Activated T-helper 9 cell treated with anti-CD3 and anti-CD28 coated beads, Interleukin-2, amount 50 U/mL, for 16 hours (primary cell): ENCODE results near the gene MAOA.
"Not testable (repeated sequence)": the region's sequence is repeated elsewhere in the genome, so short reads cannot be mapped to it uniquely, and the experiment has no call there.

Experiments
- DNase-seq: peaks from one replicate; pipeline ENCODE4 v3.0.0-alpha.2; 2020; ENCODE audit warnings: low read depth

MAOA gene

DNA sequence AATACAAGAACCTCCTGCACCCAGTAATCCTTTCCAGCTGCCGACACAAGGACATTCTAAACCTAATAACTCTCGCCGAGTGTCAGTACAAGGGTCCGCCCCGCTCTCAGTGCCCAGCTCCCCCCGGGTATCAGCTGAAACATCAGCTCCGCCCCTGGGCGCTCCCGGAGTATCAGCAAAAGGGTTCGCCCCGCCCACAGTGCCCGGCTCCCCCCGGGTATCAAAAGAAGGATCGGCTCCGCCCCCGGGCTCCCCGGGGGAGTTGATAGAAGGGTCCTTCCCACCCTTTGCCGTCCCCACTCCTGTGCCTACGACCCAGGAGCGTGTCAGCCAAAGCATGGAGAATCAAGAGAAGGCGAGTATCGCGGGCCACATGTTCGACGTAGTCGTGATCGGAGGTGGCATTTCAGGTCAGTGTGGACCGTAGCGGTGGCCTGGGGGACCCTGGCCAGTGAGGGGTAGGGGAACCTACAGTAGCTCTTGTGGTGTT lies at the start of gene MAOA:
Gene MAOA (plus strand): TSS at position 295 of the 490 bp plus-strand sequence. CDS start 43 bp downstream, at position 338.
- no peak for DNase-seq

DNA sequence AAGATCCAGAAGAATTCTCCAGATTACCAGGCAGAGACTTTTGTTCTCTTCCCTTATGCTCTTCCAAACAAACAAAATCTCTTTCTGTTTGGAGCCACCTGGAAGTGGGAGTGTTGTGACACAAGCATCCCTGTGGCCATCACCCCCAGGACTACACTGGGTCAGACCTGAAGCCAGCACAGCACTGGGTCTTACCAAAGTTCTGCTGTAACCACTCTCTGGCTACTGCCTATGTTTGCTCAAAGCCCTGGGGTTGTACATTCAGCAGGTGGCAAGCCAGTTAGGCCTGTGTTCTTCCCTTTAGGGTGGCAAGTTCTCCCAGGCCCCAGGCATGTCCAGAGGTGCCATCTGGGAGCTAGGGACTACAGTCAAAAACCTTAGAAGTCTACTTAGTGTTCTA lies 43.7 kb upstream of the MAOA start:
- DNase-seq: no peak

DNA sequence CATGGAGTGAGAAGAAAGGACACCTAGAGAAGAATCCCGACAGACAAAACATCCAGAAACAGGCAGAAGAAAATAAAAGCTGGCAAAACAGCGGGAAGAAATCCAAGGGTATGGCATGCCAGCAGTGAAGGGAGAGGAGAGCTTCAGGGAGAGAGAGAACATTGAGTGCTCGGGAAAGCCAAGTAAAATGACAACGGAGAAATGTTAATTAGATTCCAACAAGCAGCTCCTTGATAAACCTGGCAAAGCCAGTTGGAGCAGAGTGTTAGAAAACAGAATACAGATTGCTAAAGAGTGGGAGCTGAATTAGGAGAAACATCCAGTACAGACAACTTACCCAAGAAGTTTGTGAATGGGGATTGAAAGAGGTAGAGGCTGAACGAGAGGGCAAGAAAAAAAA lies 40.4 kb upstream of the MAOA start:
- DNase-seq: no peak

DNA sequence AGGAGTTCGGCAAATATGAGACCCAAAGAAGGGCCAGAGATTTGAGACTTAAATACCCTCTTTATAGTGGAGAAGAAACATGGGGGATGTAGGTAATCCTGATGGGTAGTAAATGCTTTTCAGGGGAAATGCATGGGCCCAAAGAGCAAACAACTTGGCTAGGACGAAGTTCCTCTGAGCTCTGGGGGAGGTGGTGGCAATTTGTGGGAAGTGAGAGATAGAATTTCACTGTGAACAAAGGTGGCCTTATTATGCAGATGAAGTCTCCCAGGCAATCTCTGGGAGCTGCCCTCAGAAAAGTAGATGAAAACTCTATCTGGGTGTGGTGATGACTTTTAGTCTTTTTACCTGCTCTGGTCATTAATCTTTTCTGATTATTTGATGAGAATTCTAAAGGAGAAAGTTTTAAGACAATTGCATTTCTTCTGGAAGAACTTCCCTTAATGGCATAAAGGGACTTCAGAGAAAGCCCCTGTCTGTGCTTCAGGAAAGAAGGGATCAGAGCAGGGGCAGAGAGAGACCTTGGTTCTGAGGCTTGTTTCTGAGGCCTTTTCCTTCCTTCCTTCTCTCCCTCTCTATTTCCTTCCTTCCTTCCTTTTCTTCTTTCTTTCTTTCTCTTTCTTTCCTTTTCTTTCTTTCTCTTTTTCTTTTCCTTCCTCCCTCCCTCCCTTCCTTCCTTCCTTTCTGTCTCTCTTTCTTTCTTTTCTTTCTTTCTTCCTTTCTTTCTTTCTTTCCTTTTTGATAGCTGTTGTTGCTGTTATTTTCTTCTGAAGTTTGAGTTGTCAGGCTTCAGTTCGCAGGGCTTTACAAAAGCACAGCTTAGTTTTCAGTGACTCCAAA lies 37.5 kb upstream of the MAOA start:
- no peak for DNase-seq

DNA sequence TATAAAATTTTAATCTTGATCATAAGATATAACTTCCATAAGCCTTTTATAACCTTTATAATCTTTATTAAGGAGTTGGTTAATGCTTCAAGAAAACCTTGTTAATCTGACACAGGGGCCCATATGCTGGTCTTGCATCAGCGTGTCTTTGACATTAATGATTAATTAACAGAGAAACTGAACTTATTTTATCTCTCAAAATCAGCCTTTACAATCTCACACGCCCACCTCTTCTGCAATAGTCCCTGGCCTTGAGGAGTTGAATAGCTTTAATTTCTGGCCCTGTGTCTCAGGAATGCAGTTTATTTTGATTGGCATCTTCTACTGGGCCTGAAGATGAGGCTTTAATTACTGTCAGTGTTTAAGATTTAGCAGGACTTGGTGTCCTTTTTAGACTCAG lies 36.2 kb upstream of the MAOA start:
- DNase-seq: not testable (repeated sequence)

DNA sequence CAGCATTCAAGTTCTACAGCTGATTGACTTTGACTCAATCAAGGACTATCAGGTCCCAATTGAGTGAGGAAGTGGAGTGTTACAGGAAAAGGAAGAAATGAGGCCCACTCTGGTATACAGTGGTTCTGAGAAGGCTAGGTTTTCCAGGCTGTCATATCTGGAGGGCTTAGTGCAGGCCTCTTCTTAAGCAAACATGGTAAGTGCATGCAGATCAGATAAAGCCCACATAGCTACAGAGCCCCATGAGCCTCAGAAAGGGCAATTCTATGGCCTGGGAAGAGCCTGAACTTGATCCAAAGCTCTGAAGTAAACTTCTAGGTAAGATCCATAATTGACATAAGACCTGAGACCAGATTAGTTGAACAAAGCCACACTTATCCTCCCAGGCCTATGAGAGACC lies 29.0 kb upstream of the MAOA start:
- no peak for DNase-seq

DNA sequence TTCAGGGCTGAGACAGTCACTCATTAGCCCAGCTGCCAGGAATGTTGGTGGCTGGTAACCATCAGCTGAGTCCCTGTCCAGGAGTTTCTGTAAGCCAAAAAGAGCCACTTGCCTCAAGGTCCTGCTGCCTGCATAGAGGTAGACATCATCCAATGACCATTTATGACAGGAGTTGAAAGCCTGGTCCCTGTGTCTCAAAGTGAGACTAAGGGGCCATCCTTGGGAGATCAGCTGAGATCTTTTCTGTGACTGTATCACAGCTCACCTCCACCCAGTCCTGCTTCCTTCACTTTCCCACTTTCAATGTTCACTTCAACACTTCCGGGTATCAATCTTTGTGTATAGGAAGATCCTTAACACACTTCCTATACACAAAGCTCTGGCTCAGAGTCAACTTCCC lies 28.4 kb upstream of the MAOA start:
- DNase-seq: no peak

DNA sequence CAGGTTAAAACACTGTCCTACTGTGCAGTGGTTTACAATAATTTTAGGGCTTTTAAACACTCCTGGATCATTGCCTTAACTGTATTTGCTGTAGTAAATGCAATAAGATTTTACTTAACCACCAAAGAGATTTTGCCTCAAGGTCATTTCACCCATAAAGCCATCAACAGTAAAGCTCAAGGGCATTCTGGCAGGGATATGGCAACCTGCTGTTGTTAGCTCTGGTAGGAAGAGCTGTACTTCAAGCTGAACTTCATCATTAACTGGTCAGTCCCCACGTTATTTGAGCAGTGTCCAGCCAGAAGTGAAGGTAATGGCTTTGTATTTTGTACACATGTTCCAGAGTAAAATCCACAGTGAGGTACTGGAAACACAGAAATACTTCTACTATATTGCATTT lies 26.9 kb upstream of the MAOA start:
- no peak for DNase-seq

DNA sequence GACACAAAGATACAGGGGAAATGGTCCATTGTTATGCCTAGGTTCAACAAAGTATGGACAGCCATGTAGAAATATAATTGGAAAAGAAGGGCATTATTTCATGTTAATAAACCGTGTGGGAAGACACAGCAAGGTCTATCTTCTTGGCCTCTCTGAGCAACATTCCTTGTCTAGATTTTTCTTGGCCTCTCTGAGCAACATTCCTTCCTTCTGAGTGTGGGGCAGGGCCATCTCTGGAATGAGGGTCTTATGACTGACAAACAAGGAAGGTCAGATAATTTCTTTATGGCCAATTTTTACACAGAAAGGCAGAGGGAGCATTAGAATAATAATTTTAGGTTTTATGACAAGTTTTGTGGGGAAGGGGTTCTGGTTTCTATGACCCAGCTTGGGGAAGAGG lies 24.3 kb upstream of the MAOA start:
- no peak for DNase-seq

DNA sequence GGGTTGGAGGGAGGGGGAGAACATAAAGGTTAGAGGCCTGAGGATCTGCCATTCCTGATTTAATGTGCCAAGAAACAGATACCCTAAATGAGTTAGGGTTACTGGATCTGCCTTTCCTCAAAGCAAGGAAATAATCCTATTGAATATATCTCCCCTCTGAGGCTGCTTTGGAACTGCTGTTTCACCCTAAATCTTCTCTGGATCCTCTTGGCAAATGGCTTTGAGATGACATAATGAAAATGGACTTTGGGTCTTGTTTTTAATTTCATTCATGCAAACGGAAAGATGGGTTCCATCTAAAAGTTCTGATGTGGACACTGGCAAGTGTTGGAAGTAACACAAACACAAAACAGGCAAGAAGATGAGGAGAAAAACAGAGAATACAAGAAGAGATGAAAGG lies 23.0 kb upstream of the MAOA start:
- DNase-seq: no peak

DNA sequence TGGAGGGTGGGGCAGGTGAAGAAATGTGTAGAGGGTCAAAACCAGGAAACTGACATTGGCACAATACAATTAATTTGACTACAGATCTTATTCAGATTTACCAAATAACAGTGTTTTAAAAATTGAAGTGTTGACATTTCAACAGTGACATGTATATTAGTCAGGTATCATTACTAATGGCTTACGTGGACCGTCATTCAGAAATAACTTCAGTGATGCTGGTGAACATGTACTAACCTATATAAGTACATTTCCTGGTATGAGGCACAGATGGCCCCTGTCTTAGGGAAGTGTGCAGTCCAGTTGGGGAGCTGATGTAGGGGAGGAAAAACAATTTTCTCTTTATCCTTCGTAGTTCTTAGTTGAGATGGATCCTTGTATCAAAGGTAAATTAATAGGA lies 22.3 kb upstream of the MAOA start:
- no peak for DNase-seq

DNA sequence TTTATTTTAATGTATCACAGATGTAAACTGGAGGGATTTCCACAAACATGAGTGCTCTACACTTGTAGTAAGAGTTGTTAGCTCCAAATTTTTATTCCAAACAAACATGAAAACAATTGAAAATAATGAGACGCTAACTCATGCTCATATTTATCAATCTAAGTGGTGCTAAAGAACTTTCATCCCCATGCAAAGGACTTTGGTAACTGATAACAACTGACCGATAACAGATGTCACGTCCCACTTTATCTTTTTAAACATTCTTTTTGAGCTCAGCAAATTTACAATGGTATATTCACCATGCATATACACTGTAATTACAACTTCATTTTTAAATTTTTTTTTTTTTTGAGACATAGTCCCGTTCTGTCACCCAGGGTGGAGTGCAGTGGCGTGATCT lies 15.6 kb upstream of the MAOA start:
- DNase-seq: no peak

DNA sequence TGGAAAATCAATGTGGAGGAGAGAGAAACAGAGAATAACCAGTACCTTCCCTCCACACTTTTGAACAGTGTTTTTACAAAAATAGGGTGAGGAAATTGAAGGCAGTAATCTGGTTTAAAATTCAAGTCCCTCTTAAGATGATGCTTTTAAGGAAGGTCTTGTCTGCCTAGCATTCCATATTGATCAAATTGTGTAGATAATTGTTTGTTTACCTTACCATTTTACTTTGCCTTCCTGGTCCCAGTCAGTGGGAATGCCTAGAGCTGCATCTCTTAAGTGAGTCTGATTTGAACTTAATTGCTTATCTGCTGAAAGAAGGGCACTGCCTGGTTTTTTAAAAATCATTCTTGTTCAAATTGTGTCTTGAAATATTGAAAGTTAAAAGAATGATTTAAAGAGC lies 14.4 kb upstream of the MAOA start:
- DNase-seq: no peak

DNA sequence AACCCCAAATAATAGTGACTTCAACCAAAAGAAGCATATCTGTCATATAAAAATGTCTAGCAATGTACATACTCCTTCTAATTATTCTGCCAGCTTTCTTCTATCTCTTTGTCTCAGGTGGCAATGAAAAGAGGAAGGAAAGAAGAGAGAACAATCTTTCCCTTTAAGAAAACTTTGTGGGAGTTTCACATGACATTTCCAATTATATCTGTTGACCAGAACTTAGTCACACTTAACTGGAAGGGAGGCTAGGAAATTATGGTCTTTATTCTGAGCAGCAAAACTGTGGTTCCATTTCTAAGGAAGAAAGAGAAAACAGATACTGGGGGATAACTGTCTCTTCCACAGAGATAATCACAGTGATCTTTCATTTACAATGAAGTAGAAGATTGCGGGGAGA lies 12.9 kb upstream of the MAOA start:
- DNase-seq: no peak

DNA sequence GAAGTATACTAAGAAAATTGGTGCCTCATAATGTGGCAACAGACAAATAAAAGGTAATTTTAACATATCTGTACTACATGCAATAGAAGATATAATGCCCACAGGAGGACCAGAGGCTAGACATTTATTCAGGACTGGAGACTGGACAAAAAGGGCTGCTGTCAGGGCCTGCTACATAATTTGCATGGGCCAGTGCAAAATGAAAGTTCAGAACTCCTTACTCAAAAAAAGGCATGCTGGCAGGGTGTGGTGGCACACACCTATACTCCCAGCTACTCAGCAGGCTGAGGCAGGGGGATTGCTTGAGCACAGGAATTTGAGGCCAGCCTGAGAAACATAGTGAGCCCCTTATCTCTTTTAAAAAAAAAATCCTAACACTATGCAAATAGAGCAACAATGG lies 12.4 kb upstream of the MAOA start:
- DNase-seq: no peak

DNA sequence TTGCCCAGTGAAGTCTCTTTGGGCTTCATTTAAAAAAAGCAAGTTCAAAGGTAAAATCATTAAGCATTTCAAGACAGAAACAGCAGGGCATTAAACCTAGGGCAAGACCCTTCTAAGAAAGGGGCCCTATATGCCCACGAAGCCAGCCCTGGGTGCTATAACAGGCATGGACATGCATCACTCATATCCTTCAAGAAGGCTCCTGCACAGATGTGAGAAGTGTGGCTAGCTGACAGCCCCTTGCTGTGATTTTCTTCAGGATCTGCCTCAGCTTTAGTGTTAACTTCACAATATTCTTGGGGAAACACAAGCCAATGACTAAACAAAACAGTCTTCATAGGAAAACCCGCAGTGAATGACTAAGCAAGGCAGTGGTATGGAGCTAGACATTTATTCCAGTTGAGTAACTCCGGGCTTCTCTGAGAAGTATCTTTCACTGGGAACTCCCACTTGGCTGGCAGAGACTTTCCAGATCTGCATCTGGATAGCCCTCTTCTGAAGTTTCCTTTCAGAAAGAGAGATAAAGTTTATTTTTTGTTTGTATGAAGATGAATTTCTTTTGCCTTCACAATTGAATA lies 11.9 kb upstream of the MAOA start:
- DNase-seq: no peak

DNA sequence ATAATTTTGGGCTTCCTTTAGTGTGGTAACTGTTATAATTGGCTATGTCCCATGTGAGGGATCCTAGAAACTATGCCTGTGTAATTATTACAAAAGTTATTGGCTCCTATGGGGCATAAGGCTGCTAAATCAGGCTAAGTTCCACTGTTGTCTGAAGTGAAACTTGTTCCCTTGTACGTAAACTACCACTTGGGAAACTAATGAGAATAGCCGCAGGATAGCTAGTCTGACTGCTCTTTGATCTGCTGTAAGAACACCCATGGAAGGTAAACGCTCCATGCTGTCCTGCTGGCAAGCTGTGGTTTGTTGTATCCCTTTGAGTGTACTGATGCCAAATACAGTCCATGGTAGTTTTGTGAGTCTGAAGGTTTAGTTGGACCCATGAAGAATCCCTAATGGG lies 9.3 kb upstream of the MAOA start:
- DNase-seq: no peak

DNA sequence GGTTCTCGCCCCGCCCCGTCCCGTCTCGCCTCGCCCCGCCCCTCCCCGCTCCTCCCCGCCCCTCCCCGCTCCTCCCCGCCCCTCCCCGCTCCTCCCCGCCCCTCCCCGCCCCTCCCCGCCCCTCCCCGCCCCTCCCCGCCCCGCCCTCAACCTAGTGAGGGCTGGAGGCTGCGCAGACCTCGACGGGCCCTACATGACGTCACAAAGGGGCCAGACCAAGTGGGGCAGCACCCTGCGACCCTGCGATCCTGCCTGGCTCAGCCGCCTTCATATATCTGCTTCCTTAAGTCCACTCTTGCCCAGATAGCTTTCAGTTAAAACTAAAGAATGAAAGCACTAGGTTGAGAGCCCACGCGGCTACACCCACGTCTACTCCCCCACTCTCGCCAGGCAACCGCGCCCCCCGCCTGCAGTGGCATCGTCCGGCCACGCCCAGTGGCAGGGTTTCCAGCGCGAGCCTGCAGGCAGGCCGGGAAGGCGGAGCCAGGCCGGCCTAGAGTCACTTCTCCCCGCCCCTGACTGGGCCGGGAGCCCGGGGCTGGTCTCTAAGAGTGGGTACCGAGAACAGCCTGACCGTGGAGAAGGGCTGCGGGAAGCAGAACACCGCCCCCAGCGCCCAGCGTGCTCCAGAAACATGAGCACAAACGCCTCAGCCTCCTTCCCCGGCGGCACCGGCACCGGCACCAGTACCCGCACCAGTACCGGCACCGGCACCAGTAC lies 1.5 kb upstream of the MAOA start:
- DNase-seq: peak; percentile 76

DNA sequence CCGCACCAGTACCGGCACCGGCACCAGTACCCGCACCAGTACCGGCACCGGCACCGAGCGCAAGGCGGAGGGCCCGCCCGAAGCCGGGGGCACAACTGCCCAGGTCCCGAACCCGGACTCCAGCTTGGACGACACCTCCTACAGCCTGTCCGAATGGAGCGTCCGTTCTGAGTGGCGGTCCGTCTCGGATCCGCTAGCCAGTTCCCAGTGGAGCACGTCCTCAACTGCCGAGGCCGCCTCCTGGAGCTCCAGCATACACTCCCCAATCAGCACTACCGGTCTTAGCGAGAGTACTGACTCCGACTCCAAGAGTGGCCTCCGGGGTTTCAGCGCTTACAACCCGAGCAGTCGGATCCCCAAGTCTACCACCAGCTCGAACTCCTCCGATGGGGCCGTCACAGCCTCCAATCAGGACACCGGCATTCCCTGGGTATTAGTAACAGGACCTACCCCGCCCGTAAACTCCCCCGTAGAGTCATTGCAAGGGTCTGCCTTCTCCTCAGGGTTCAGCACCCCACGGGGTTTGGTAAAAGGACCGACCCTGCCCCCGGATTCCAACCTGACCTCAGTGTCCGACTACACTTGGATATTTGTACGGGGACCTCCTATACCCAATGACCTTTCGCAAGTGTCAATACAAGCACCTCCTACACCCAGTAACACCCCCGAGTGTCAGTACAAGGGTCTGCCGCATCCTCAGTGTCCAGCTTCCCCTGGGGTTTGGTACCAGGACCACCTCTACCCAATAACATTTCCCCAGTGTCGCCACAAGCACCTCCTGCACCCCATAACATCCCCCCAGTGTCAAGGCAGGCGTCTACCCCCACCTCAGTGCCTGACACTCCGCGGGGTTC lies 721 bp upstream of the MAOA start:
- DNase-seq: no peak

DNA sequence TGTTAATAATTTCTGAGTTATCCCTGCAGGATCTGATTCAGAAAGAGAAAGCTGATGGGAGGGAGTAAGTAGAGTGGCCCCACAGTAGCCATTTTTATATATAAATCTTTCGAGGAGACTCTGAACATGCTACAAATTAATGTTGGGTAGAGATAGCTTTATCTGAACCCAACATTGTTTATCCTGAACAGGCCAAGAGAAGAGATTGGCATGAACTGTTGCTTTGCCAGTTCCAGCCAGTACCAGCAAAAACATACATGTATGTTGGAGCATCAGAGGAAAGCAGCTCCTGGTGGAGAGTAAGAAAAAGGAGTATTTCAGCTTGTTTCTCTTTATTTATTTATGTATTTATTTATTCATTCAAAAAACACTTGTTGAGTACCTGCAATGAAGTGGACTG lies 1.6 kb downstream of the MAOA start:
- DNase-seq: no peak

DNA sequence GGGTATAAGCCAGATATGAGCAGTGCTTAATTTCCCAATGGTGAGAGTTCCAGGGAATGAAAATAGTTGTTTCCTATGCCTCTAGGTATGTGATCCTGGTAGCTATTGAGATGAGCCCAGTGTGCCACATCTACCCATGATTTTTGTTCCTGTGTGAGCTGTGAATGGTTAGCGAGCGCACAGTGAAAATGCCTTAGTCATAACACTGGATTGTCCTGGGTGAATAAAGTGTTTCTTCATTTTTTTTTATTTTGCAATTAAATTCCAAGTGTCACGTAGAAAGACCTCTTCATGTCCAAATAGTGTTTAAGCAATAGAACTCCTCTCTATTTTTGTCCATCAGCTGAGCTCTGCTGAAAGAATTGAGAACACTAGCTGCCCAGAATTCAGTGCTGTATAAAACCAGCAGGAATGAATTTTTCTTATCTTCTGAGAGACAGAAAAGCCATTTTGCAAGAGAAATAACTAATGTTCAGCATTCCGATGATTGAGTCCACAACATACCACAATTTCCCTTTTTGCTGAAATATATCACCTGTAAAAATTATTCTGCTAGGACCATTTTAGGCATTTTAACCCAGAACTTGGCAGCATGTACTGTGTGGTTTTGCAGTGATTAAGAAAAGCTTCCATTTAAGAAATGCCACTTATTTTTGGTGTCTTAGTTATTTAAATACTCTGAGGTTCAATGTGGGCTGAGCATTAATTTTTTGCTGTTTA lies 5.6 kb downstream of the MAOA start:
- no peak for DNase-seq

DNA sequence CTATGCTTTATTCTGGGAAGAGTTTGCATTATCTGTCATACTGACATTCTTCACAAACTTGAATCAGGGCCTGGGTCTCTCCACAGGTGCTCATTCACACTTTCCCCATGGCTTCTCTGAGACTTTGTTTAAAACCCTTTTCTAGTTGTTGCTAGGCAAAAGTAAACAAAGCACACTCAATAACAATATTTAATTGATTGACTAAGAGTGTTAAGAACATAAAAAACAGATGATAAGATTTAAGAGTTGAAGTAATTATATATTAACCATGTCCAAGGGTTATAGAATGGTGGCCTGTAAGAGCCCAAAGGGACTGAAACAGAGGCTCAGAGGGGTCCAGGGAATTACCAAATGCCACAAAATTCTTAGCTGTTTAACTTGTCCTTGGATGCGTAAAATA lies 7.1 kb downstream of the MAOA start:
- no peak for DNase-seq
